HepG2 (cell line): Measurements from ENCODE around the gene PCDHB1. TPM values are rescaled to one million over a fixed set of nuclear protein-coding genes. Genes with fewer than 3 reads are reported as not detected.

Source experiments
- ATAC-seq: fragments of 200-7000 bp; cut with Tn5 transposase; 3 replicates; pipeline ENCODE4 v1.9.1; 2020; ENCODE audit warnings: mild to moderate bottlenecking, moderate library complexity
- BruUV-seq: library from RNA; stranded (reverse); fragments of 400-500 nt; replicated peaks from 2 replicates; lab custom pipeline; 2021; lab: Mats Ljungman, UMichigan
- CTCF ChIA-PET: fragments of 300-600 bp; formaldehyde crosslinking; extraction: SDS; loops from one replicate; lab custom pipeline; 2021; ENCODE audit warnings: low total read pairs, inconsistent platforms, low intra/inter-chr PET ratio; lab: Yijun Ruan, JAX
- POLR2A ChIA-PET: fragments of 350-600 bp; sonication (Branson Sonifier 250); formaldehyde crosslinking; loops from one replicate; lab custom pipeline; 2020; ENCODE audit warnings: antibody characterized with exemption, inconsistent platforms; lab: Yijun Ruan, JAX
- DNase-seq: peaks from one replicate; pipeline ENCODE4 v3.0.0-alpha.2; 2015; ENCODE audit warnings: low spot score
- FAIRE-seq: peaks from 3 replicates; lab custom pipeline; 2011; peaks lifted over from hg19 to GRCh38; lab: Jason Lieb, UNC
- H2AFZ ChIP-seq: one replicate; pipeline ENCODE4 v1.6.1; 2011; ENCODE audit warnings: low read length, inconsistent platforms
- H3K27ac ChIP-seq: fragments of 300-600 bp; 3 replicates; pipeline ENCODE4 v1.8.0; 2011; ENCODE audit warnings: mixed run types, mild to moderate bottlenecking, mixed read lengths, low read length, inconsistent platforms; ENCODE audit not compliant: insufficient read depth; ENCODE audit errors: extremely low read length
- H3K27me3 ChIP-seq, 2 experiments: fragments of 200-600 bp in 1 of 2; 2 replicates in 1 of 2; 3 replicates in 1 of 2; pipeline versions ENCODE4 v1.6.0 to v1.8.0; 2011; ENCODE audit warnings: low read length in 2 of 2, mild to moderate bottlenecking in 2 of 2, moderate library complexity in 2 of 2, inconsistent platforms in 1 of 2; ENCODE audit not compliant: insufficient read depth in 2 of 2, control insufficient read depth in 1 of 2
- H3K36me3 ChIP-seq, 2 experiments: fragments of 200-600 bp in 1 of 2; replicated peaks in 1 of 2; 2 replicates in 1 of 2; 3 replicates in 1 of 2; pipeline versions ENCODE4 v1.5.1 to v1.8.0; 2011; ENCODE audit warnings: low read length in 2 of 2, inconsistent platforms in 1 of 2; ENCODE audit not compliant: insufficient read depth in 2 of 2, control insufficient read depth in 1 of 2
- H3K4me1 ChIP-seq: 2 replicates; pipeline ENCODE4 v1.5.1; 2012; ENCODE audit warnings: low read length, inconsistent platforms; ENCODE audit not compliant: insufficient read depth
- H3K4me2 ChIP-seq: 2 replicates; pipeline ENCODE4 v1.6.0; 2011; ENCODE audit warnings: low read depth, low read length, inconsistent platforms
- H3K4me3 ChIP-seq, 3 experiments: fragments of 200-600 bp in 1 of 3; sonication (generic), shearing (Covaris generic) in 1 of 3; replicated peaks in 1 of 3; 2 replicates each; pipeline ENCODE4 v1.5.1; 2011 to 2016; ENCODE audit warnings: low read length in 3 of 3, inconsistent platforms in 2 of 3, low read depth in 2 of 3, mild to moderate bottlenecking in 2 of 3, control low read depth in 1 of 3, mixed read lengths in 1 of 3; ENCODE audit not compliant: insufficient read depth in 1 of 3
- H3K79me2 ChIP-seq: one replicate; pipeline ENCODE4 v1.6.1; 2011; ENCODE audit warnings: low read length, inconsistent platforms; ENCODE audit not compliant: insufficient read depth
- H3K9ac ChIP-seq: 2 replicates; pipeline ENCODE4 v1.6.0; 2011; ENCODE audit warnings: mild to moderate bottlenecking, low read depth, low read length, inconsistent platforms; ENCODE audit not compliant: insufficient read depth
- H3K9me3 ChIP-seq: 2 replicates; pipeline ENCODE4 v1.5.1; 2012; ENCODE audit warnings: mild to moderate bottlenecking, low read length
- H4K20me1 ChIP-seq: 2 replicates; pipeline ENCODE4 v1.6.0; 2011; ENCODE audit warnings: inconsistent platforms, mild to moderate bottlenecking, low read length, moderate library complexity; ENCODE audit not compliant: insufficient read depth
- ATF7 ChIP-seq, 2 experiments: fragments of 450-650 bp in 1 of 2; sonication (generic) in 1 of 2; formaldehyde crosslinking in 1 of 2; IDR thresholded peaks; 2 replicates each; pipeline versions ENCODE4 v1.4.0 to v1.6.1; 2016 to 2020; ENCODE audit warnings: antibody characterized with exemption in 1 of 2, mild to moderate bottlenecking in 1 of 2, missing genetic modification reagents in 1 of 2
- DPF2 ChIP-seq: sonication (generic); formaldehyde crosslinking; IDR thresholded peaks from 2 replicates; pipeline ENCODE4 v1.4.0; 2020; ENCODE audit warnings: mild to moderate bottlenecking, low read depth, missing genetic modification reagents, borderline replicate concordance
- GTF3A ChIP-seq: sonication (generic); formaldehyde crosslinking; conservative IDR thresholded peaks from 2 replicates; pipeline ENCODE4 v1.4.0; 2020; ENCODE audit warnings: mild to moderate bottlenecking, missing genetic modification reagents
- HOXA5 ChIP-seq: sonication (generic); formaldehyde crosslinking; IDR thresholded peaks from 2 replicates; pipeline ENCODE4 v1.4.0; 2020; ENCODE audit warnings: missing genetic modification reagents
- IKZF1 ChIP-seq: fragments of 450-650 bp; IDR thresholded peaks from 2 replicates; pipeline ENCODE4 v1.7.1; 2016
- JUNB ChIP-seq: sonication (generic); formaldehyde crosslinking; IDR thresholded peaks from 2 replicates; pipeline ENCODE4 v1.8.0; 2022; ENCODE audit warnings: missing genetic modification reagents, mild to moderate bottlenecking, borderline replicate concordance
- NONO ChIP-seq, 2 experiments: fragments of 450-650 bp in 1 of 2; sonication (generic) in 1 of 2; formaldehyde crosslinking in 1 of 2; IDR thresholded peaks in 1 of 2; conservative IDR thresholded peaks in 1 of 2; 2 replicates each; pipeline versions ENCODE4 v1.6.1 to v1.8.0; 2017 to 2022; ENCODE audit warnings: mild to moderate bottlenecking in 1 of 2, missing genetic modification reagents in 1 of 2, moderate library complexity in 1 of 2
- SKI ChIP-seq: fragments of 450-650 bp; IDR thresholded peaks from one replicate; pipeline ENCODE4 v1.6.1; 2018; ENCODE audit warnings: mild to moderate bottlenecking; ENCODE audit not compliant: partially characterized antibody
- ZFAT ChIP-seq: sonication (generic); formaldehyde crosslinking; conservative IDR thresholded peaks from 2 replicates; pipeline ENCODE4 v1.8.1; 2023; ENCODE audit warnings: missing genetic modification reagents, inconsistent platforms
- ZKSCAN5 ChIP-seq: sonication (generic); formaldehyde crosslinking; IDR thresholded peaks from 2 replicates; pipeline ENCODE4 v1.5.1; 2020; ENCODE audit warnings: mild to moderate bottlenecking, missing genetic modification reagents
- ZNF333 ChIP-seq: sonication (generic); formaldehyde crosslinking; IDR thresholded peaks from 2 replicates; pipeline ENCODE4 v1.4.0; 2020; ENCODE audit warnings: mild to moderate bottlenecking, missing genetic modification reagents, borderline replicate concordance
- ZNF598 ChIP-seq: sonication (generic); formaldehyde crosslinking; IDR thresholded peaks from 2 replicates; pipeline ENCODE4 v1.5.1; 2020; ENCODE audit warnings: mild to moderate bottlenecking, missing genetic modification reagents, borderline replicate concordance
- ZNF7 ChIP-seq: IDR thresholded peaks from 2 replicates; pipeline ENCODE4 v1.6.1; 2016; ENCODE audit warnings: missing biosample characterization, missing genetic modification reagents
- ZNF782 ChIP-seq: sonication (generic); formaldehyde crosslinking; IDR thresholded peaks from 2 replicates; pipeline ENCODE4 v1.4.0; 2020; ENCODE audit warnings: missing genetic modification reagents, mild to moderate bottlenecking, borderline replicate concordance
- ZNF879 ChIP-seq: sonication (generic); formaldehyde crosslinking; IDR thresholded peaks from 2 replicates; pipeline ENCODE4 v1.8.1; 2023; ENCODE audit warnings: missing genetic modification reagents
- WGBS: methylation state at CpG from one replicate; pipeline ENCODE4 v1.1.6; 2017; ENCODE audit warnings: low lambda C conversion rate; 5-methylcytosine and 5-hydroxymethylcytosine counted together
- in situ Hi-C: cut with HindIII; loops from 2 replicates; pipeline ENCODE4 v1.10.0; 2017; ENCODE audit warnings: low pct_unique_long_range_greater_than_20kb; ENCODE audit not compliant: extremely low pct_ligation_motif_present
- intact Hi-C: fragments of 100-400 bp; cut with micrococcal nuclease; formaldehyde crosslinking; loops from one replicate; pipeline ENCODE4 v1.10.0; 2022; ENCODE audit not compliant: unreplicated experiment
- polyA plus RNA-seq, 8 experiments: library from polyadenylated mRNA; depleted of rRNA in 3 of 8; stranded (reverse) in 7 of 8; unstranded in 1 of 8; fragments of >200 nt; fragmentation: Illumina TruSeq in 4 of 8; extraction: Trizol in 4 of 8; gene quantifications; 2 replicates each; pipeline versions ENCODE4 v1.2.1 to v1.2.3, GENCODE V29; 2011 to 2016; ENCODE audit warnings: low read depth in 4 of 8, missing spikeins in 1 of 8, mixed read lengths in 1 of 8; ENCODE audit not compliant: insufficient read depth in 1 of 8
- total RNA-seq, 5 experiments: library from RNA; depleted of rRNA; stranded (reverse); fragments of >200 nt; fragmentation: Illumina TruSeq; extraction: Trizol; gene quantifications; 2 replicates each; pipeline ENCODE4 v1.2.3, GENCODE V29; 2016; ENCODE audit warnings: low read depth in 1 of 5
- TF ChIP-seq, protein P1 (sequence below): sonication (generic); formaldehyde crosslinking; IDR thresholded peaks from 2 replicates; pipeline ENCODE4 v1.4.0; 2020; ENCODE audit warnings: missing genetic modification reagents
- TF ChIP-seq, protein P2 (sequence below): sonication (generic); formaldehyde crosslinking; IDR thresholded peaks from 2 replicates; pipeline ENCODE4 v1.4.0; 2020; ENCODE audit warnings: missing genetic modification reagents

Gene PCDHB1
- total and polyA plus RNA-seq, 2 of the 13 experiments (the other 11 are each of a cell fraction or from before 2014, with no cell fraction given): not detected

DNA sequence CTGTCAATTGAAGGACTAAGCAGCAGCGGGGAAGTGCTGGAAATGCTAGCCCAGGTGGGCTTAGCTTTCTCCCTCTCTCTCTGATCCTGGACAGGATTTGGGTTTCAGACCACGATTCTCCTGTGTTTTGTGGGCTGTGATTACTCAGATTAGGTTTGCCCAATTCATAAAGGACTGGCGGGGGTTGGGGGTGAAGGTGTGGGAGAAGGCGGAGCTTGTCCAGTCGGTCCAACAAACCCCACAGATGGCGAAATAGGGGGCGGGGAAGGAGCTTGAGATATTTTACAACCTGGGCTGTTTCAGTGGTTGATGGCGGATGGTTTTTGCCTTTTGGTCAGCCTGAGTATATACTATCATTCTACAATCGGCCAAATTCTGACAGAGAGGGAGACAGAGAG is 49.7 kb upstream of the PCDHB1 start:
- CTCF ChIA-PET: no interaction called here
- Histone ChIP-seq H3K4me1 (no peaks in the 10 kb centered on the region), H4K20me1 (no peaks in the 10 kb centered on the region), H2AFZ (no peak overlapping the region), H3K4me3 (no peak overlapping the region), H3K27me3 (peaks cover 1 to 6% of the 10 kb centered on the region in 2 experiments; a peak in 1 of 5 replicates), H3K4me2 (no peak overlapping the region), H3K27ac (no peak overlapping the region), H3K9ac (no peak overlapping the region), H3K79me2 (no peaks in the 10 kb centered on the region), H3K9me3 (no peaks in the 10 kb centered on the region), H3K36me3 (no peaks in the 10 kb centered on the region)
- FAIRE-seq (no peak), DNase-seq (no peak), ATAC-seq (no peak)
- in situ Hi-C loops (no loop called here), intact Hi-C loops (no loop called here)
- 13% methylated on average over 9 of the region's 9 CpGs for WGBS
- BruUV-seq: no TSS peak
- POLR2A ChIA-PET: no interaction called here
- TF ChIP-seq SKI (no peak), NONO (IDR thresholded peaks at IDR 0.05) (no peak), NONO (CRISPR knock-in tag; conservative IDR thresholded peaks at IDR 0.05) (no peak), ZNF879 (CRISPR knock-in tag) (no peak), DPF2 (CRISPR knock-in tag) (no peak), ZNF333 (CRISPR knock-in tag) (no peak), ZNF598 (no peak), HOXA5 (CRISPR knock-in tag) (no peak), ZNF782 (CRISPR knock-in tag) (no peak), GTF3A (CRISPR knock-in tag) (no peak), ZKSCAN5 (CRISPR knock-in tag) (no peak), ZFAT (CRISPR knock-in tag) (no peak), ZNF7 (no peak), JUNB (CRISPR knock-in tag) (no peak), IKZF1 (no peak), ATF7 (IDR thresholded peaks at IDR 0.05) (no peak), ATF7 (CRISPR knock-in tag; IDR thresholded peaks at IDR 0.05) (no peak)
- TF ChIP-seq, protein P1, sequence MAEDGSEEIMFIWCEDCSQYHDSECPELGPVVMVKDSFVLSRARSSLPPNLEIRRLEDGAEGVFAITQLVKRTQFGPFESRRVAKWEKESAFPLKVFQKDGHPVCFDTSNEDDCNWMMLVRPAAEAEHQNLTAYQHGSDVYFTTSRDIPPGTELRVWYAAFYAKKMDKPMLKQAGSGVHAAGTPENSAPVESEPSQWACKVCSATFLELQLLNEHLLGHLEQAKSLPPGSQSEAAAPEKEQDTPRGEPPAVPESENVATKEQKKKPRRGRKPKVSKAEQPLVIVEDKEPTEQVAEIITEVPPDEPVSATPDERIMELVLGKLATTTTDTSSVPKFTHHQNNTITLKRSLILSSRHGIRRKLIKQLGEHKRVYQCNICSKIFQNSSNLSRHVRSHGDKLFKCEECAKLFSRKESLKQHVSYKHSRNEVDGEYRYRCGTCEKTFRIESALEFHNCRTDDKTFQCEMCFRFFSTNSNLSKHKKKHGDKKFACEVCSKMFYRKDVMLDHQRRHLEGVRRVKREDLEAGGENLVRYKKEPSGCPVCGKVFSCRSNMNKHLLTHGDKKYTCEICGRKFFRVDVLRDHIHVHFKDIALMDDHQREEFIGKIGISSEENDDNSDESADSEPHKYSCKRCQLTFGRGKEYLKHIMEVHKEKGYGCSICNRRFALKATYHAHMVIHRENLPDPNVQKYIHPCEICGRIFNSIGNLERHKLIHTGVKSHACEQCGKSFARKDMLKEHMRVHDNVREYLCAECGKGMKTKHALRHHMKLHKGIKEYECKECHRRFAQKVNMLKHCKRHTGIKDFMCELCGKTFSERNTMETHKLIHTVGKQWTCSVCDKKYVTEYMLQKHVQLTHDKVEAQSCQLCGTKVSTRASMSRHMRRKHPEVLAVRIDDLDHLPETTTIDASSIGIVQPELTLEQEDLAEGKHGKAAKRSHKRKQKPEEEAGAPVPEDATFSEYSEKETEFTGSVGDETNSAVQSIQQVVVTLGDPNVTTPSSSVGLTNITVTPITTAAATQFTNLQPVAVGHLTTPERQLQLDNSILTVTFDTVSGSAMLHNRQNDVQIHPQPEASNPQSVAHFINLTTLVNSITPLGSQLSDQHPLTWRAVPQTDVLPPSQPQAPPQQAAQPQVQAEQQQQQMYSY: no peak
- TF ChIP-seq, protein P2, sequence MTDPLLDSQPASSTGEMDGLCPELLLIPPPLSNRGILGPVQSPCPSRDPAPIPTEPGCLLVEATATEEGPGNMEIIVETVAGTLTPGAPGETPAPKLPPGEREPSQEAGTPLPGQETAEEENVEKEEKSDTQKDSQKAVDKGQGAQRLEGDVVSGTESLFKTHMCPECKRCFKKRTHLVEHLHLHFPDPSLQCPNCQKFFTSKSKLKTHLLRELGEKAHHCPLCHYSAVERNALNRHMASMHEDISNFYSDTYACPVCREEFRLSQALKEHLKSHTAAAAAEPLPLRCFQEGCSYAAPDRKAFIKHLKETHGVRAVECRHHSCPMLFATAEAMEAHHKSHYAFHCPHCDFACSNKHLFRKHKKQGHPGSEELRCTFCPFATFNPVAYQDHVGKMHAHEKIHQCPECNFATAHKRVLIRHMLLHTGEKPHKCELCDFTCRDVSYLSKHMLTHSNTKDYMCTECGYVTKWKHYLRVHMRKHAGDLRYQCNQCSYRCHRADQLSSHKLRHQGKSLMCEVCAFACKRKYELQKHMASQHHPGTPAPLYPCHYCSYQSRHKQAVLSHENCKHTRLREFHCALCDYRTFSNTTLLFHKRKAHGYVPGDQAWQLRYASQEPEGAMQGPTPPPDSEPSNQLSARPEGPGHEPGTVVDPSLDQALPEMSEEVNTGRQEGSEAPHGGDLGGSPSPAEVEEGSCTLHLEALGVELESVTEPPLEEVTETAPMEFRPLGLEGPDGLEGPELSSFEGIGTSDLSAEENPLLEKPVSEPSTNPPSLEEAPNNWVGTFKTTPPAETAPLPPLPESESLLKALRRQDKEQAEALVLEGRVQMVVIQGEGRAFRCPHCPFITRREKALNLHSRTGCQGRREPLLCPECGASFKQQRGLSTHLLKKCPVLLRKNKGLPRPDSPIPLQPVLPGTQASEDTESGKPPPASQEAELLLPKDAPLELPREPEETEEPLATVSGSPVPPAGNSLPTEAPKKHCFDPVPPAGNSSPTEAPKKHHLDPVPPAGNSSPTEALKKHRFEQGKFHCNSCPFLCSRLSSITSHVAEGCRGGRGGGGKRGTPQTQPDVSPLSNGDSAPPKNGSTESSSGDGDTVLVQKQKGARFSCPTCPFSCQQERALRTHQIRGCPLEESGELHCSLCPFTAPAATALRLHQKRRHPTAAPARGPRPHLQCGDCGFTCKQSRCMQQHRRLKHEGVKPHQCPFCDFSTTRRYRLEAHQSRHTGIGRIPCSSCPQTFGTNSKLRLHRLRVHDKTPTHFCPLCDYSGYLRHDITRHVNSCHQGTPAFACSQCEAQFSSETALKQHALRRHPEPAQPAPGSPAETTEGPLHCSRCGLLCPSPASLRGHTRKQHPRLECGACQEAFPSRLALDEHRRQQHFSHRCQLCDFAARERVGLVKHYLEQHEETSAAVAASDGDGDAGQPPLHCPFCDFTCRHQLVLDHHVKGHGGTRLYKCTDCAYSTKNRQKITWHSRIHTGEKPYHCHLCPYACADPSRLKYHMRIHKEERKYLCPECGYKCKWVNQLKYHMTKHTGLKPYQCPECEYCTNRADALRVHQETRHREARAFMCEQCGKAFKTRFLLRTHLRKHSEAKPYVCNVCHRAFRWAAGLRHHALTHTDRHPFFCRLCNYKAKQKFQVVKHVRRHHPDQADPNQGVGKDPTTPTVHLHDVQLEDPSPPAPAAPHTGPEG (CRISPR knock-in tag): no peak
